Right renal pelvis (tissue), 4 donors: ENCODE data around the gene CC2D1B. TPM values are rescaled to one million over a fixed set of nuclear protein-coding genes. Genes with fewer than 3 reads are reported as not detected.

Source experiments
- DNase-seq, 4 donors: peaks; one replicate each; pipeline ENCODE4 v3.0.0-alpha.2; 2013; ENCODE audit warnings: low read depth in 4 of 4, low spot score in 3 of 4, missing footprints in 1 of 4
- polyA plus RNA-seq, 4 donors: library from polyadenylated mRNA; unstranded; fragments of 120-200 nt; gene quantifications; one replicate each; pipeline ENCODE4 v1.2.1, GENCODE V29; 2013; ENCODE audit not compliant: insufficient read length in 4 of 4

The CC2D1B gene
- polyA plus RNA-seq, 4 donors, result 29.8 to 35.5 (median 31.7) TPM

- no peak for DNase-seq
These were observed 1.7 kb downstream of the CC2D1B start for GRCh38 chr1:52364235-52364839.

- no peak for DNase-seq
These were observed 5.4 kb downstream of the CC2D1B start for GRCh38 chr1:52360595-52360968.

- DNase-seq, result no peak
These were observed 6.1 kb downstream of the CC2D1B start for GRCh38 chr1:52359676-52360594.

- DNase-seq, result no peak
These were observed 7.0 kb downstream of the CC2D1B start for GRCh38 chr1:52358851-52359497.

GRCh38 chr1:52357397-52357796 lies 8.6 kb downstream of the CC2D1B start:
- DNase-seq, result no peak

GRCh38 chr1:52356818-52357355 lies 9.1 kb downstream of the CC2D1B start:
- DNase-seq, result no peak

- DNase-seq, result no peak
These were observed 10.0 kb downstream of the CC2D1B start for GRCh38 chr1:52355847-52356505.

- no peak for DNase-seq
These were observed 10.6 kb downstream of the CC2D1B start for GRCh38 chr1:52355436-52355835.

- DNase-seq, result no peak
These were observed 13.3 kb downstream of the CC2D1B start for GRCh38 chr1:52352690-52353089.

- DNase-seq, result no peak
These were observed 17.2 kb downstream of the CC2D1B start for GRCh38 chr1:52348704-52349300.

- DNase-seq, result no peak
These were observed 19.4 kb downstream of the CC2D1B start for GRCh38 chr1:52346653-52347052.

GRCh38 chr1:52345252-52345651 lies 20.8 kb downstream of the CC2D1B start:
- DNase-seq, result no peak

- no peak for DNase-seq
These were observed 22.0 kb downstream of the CC2D1B start for GRCh38 chr1:52343979-52344378.

GRCh38 chr1:52341655-52342260 lies 24.2 kb downstream of the CC2D1B start:
- DNase-seq, result no peak

GRCh38 chr1:52337439-52337838 lies 28.6 kb downstream of the CC2D1B start:
- DNase-seq, result no peak

GRCh38 chr1:52334906-52335528 lies 31.0 kb downstream of the CC2D1B start:
- no peak for DNase-seq

GRCh38 chr1:52332411-52332810 lies 33.6 kb downstream of the CC2D1B start:
- DNase-seq, result no peak

GRCh38 chr1:52328615-52329014 lies 37.4 kb downstream of the CC2D1B start:
- no peak for DNase-seq

- no peak for DNase-seq
These were observed 40.2 kb downstream of the CC2D1B start for GRCh38 chr1:52325786-52326185.

- DNase-seq, result no peak
These were observed 42.3 kb downstream of the CC2D1B start for GRCh38 chr1:52323731-52324130.
